Measurements from ENCODE around the gene GABPB2. TPM values are rescaled to one million over a fixed set of nuclear protein-coding genes. Genes with fewer than 3 reads are reported as not detected.
"Not testable (repeated sequence)": the region's sequence is repeated elsewhere in the genome, so short reads cannot be mapped to it uniquely, and the experiment has no call there.

The GABPB2 gene
- total RNA-seq, 2 experiments from 2014 or later, result 24.5 to 25.9 TPM

DNA sequence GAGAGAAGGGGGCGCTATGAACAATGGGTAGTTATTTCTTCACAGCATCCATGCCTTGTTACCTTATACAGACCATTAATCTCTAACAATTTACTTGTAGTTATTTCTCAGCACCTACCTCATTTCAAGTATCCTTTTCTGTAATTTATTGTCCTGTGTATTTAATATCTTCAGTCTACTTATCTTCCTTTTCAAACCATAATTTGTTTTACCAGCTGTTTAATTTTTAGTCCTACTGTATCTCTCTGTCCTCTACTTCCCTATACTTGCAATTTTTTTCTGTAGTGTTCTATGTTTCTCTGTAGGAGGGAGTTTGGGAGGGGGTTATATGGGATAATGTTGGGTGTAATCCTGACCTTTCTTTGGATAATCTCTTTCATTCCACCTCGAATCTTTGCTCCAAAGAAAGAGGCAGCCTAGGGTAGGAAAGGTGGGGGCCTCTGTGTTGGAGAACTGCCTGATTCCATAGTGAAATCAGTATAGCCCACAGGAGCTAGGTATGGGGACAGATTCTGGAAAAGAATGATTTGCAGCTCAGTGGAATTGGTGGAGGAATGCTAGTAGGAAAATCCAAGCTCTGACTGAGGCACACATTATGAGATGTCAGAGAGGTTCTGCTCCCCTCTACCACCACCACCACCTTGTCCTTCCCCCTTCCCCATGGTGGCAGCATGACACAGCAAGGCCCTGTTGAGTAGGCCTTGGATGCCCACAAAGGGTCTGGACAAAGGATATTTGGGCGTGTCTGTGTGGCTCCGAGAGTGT is 9.7 kb upstream of the GABPB2 start:
- Mint-ChIP-seq H3K36me3 (ENCODE audit: low read depth) (peaks cover 41% of the 10 kb centered on the region), H3K27me3 (no peaks in the 10 kb centered on the region), H3K4me1 (peaks cover 36% of the 10 kb centered on the region), H3K4me3 (peak overlapping the region; percentile 97), H3K27ac (peak overlapping the region; percentile 13), H3K9me3 (no peaks in the 10 kb centered on the region)
- POLR2A ChIA-PET, result interaction anchor here (1.1 to 9.3 kb wide), 5 partner anchors 8 to 97 kb away, joined by 6 to 148 read pairs (median 65); partner anchors contain the start of genes C1orf56, GABPB2, MINDY1 and TNFAIP8L2
- CTCF ChIA-PET, result interaction anchor here (1.1 to 7.4 kb wide), 6 partner anchors 10 to 151 kb away, joined by 3 to 48 read pairs (median 7); partner anchors contain the start of genes C1orf56 and GABPB2
- DNase-seq, result no peak

DNA sequence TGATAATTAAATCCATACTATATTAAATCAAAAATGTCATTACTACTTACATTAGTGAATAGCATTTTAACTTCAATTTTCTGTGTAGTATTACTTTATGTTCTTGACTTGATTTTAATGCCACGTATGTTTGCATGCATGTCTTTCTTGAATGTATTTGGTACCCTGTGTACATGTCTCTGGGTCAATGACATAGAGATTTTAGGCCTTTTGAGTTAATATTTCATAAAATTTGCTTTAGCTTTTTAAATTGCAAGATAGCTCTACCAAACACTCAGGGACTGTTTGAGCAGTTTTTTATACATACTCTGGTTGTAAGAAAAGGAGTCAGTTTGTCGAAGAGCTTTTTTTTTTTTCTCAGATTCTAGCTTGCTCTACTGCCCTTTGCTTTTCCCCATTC is 8.9 kb upstream of the GABPB2 start:
- no peaks in the 10 kb centered on the region for H3K9me3 Mint-ChIP-seq
- no peak for DNase-seq
- no peak overlapping the region for H3K27ac Mint-ChIP-seq
- no peaks in the 10 kb centered on the region for H3K27me3 Mint-ChIP-seq
- no peak overlapping the region for H3K4me3 Mint-ChIP-seq
- ChIA-PET POLR2A (interaction anchor here (0.7 to 9.3 kb wide), 3 partner anchors 10 to 68 kb away, joined by 3 to 148 read pairs (median 129); partner anchors contain the start of genes C1orf56 and GABPB2), CTCF (interaction anchor here (0.5 to 7.4 kb wide), 7 partner anchors 9 to 128 kb away, joined by 3 to 48 read pairs (median 3); partner anchors contain the start of genes C1orf56, GABPB2 and VPS72)
- H3K36me3 Mint-ChIP-seq (ENCODE audit: low read depth), result peaks cover 33% of the 10 kb centered on the region
- H3K4me1 Mint-ChIP-seq, result peaks cover 27% of the 10 kb centered on the region

DNA sequence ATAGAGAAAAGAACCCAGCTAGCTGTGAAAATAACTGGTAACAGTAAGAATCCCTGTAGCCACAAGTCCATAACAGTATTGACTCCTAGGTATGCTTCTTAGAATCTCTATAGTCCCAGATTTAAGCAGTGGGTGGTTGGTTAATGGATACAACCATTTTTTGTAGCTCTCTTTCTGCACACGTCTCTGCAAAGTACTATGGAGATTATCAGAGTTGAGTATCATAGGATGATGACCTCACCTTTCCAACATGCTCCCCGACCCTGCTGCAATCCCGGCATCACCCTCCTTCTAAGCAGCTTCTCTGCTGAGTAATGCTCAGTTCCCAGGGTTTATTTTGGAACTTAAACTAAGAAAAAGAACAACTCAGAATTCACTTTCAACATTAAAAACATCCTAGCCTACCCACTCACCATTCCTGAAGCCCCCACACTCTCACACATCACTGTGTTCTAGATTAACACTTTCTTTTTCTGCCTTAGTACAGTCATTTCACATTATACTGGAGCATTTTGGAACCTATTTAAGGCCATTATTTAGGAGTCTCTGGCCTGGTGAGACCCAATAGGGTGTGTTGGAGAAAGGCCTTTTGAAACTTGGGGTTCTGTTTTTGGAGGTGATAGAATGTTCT is 7.7 kb upstream of the GABPB2 start:
- DNase-seq, result no peak
- no peaks in the 10 kb centered on the region for H3K9me3 Mint-ChIP-seq
- H3K4me3 Mint-ChIP-seq, result no peak overlapping the region
- CTCF ChIA-PET, result interaction anchor here (0.5 to 2.8 kb wide), 3 partner anchors 8 to 147 kb away, joined by 3 to 20 read pairs (median 11); partner anchors contain the start of gene GABPB2
- H3K36me3 Mint-ChIP-seq (ENCODE audit: low read depth), result peaks cover 27% of the 10 kb centered on the region
- H3K4me1 Mint-ChIP-seq, result peaks cover 21% of the 10 kb centered on the region
- H3K27ac Mint-ChIP-seq, result no peak overlapping the region
- H3K27me3 Mint-ChIP-seq, result no peaks in the 10 kb centered on the region
- POLR2A ChIA-PET, result interaction anchor here (1.1 to 9.3 kb wide), 3 partner anchors 9 to 95 kb away, joined by 3 to 148 read pairs (median 129); partner anchors contain the start of genes C1orf56 and GABPB2

GRCh38 chr1:151065089-151065645 is 5.4 kb upstream of the GABPB2 start:
- H3K9me3 Mint-ChIP-seq, result no peaks in the 10 kb centered on the region
- H3K4me3 Mint-ChIP-seq, result no peak overlapping the region
- H3K4me1 Mint-ChIP-seq, result peaks cover 27% of the 10 kb centered on the region
- ChIA-PET POLR2A (interaction anchor here (0.7 to 1.4 kb wide), 3 partner anchors 10 to 17 kb away, joined by 3 to 5 read pairs (median 4); partner anchors contain the start of gene C1orf56), CTCF (no interaction called here)
- H3K27me3 Mint-ChIP-seq, result no peaks in the 10 kb centered on the region
- no peak for DNase-seq
- peaks cover 11% of the 10 kb centered on the region for H3K36me3 Mint-ChIP-seq (ENCODE audit: low read depth)
- no peak overlapping the region for H3K27ac Mint-ChIP-seq

DNA sequence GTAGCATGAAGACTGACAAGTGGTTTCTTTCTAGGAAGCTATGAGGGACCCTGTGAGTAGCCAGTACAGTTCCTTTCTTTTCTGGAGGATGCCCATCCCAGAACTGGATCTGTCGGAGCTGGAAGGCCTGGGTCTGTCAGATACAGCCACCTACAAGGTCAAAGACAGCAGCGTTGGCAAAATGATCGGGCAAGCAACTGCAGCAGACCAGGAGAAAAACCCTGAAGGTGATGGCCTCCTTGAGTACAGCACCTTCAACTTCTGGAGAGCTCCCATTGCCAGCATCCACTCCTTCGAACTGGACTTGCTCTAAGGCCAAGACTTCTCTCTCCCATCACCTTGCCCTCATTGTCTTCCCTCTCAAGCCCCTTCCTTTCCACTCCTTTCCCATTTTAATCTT is 3.4 kb upstream of the GABPB2 start:
- Mint-ChIP-seq H3K27ac (no peak overlapping the region), H3K4me1 (peaks cover 26% of the 10 kb centered on the region), H3K9me3 (no peaks in the 10 kb centered on the region), H3K27me3 (no peaks in the 10 kb centered on the region), H3K4me3 (no peak overlapping the region), H3K36me3 (ENCODE audit: low read depth) (peaks cover 17% of the 10 kb centered on the region)
- ChIA-PET CTCF (interaction anchor here (0.9 to 1.6 kb wide), 2 partner anchors 20 to 89 kb away, joined by 4 to 5 read pairs; partner anchors contain the start of genes C1orf56 and TNFAIP8L2), POLR2A (interaction anchor here (0.9 to 1.1 kb wide), 2 partner anchors 9 to 89 kb away, joined by 3 to 4 read pairs; partner anchors contain the start of gene TNFAIP8L2)
- no peak for DNase-seq

DNA sequence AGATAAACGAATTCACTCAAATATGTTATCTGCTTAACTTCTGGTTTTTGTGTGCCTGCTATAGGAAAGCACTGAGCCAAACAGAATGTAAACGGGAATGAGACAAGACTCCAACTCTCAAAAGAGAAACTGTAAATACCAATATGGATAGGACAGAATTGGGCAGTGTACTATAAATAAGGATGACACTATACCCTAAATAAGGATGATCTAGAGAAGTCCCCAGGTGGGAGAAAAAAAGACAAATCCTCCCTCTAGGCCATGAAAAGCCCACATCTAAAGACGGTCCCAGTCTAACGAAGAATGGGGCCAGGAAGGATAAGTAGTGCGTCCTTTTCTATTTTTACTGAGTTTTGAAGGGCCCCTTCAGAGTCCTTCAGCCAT is 1.5 kb upstream of the GABPB2 start:
- H3K4me3 Mint-ChIP-seq, result peak overlapping the region; percentile 98
- ChIA-PET CTCF (interaction anchor here (1.3 kb wide), 2 partner anchors 10 to 44 kb away, joined by 4 to 5 read pairs; partner anchors contain the start of gene CDC42SE1), POLR2A (interaction anchor here (1.1 to 5.2 kb wide), 3 partner anchors 9 to 11 kb away, joined by 6 to 129 read pairs (median 15); partner anchors contain the start of genes CDC42SE1 and MLLT11)
- H3K27ac Mint-ChIP-seq, result peak overlapping the region; percentile 24
- no peak for DNase-seq
- no peaks in the 10 kb centered on the region for H3K9me3 Mint-ChIP-seq
- H3K27me3 Mint-ChIP-seq, result no peaks in the 10 kb centered on the region
- H3K36me3 Mint-ChIP-seq (ENCODE audit: low read depth), result peaks cover 28% of the 10 kb centered on the region
- peaks cover 31% of the 10 kb centered on the region for H3K4me1 Mint-ChIP-seq

- no peaks in the 10 kb centered on the region for H3K9me3 Mint-ChIP-seq
- no peak for DNase-seq
- ChIA-PET POLR2A (interaction anchor here (1.1 to 5.2 kb wide), 5 partner anchors 14 to 86 kb away, joined by 3 to 129 read pairs (median 9); partner anchors contain the start of genes C1orf56, CDC42SE1, MLLT11 and TNFAIP8L2), CTCF (interaction anchor here (0.8 to 4.1 kb wide), 12 partner anchors 10 to 209 kb away, joined by 3 to 23 read pairs (median 8); partner anchors contain the start of genes CDC42SE1, MINDY1, MLLT11 and TNFAIP8L2)
- peak overlapping the region; percentile 99 for H3K27ac Mint-ChIP-seq
- peaks cover 31% of the 10 kb centered on the region for H3K4me1 Mint-ChIP-seq
- H3K27me3 Mint-ChIP-seq, result no peaks in the 10 kb centered on the region
- H3K4me3 Mint-ChIP-seq, result no peak overlapping the region
- H3K36me3 Mint-ChIP-seq (ENCODE audit: low read depth), result peaks cover 33% of the 10 kb centered on the region
These were observed 1.7 kb downstream of the GABPB2 start for GRCh38 chr1:151072224-151072623.

- H3K4me1 Mint-ChIP-seq, result no peaks in the 10 kb centered on the region
- no peak overlapping the region for H3K27ac Mint-ChIP-seq
- H3K4me3 Mint-ChIP-seq, result no peak overlapping the region
- H3K27me3 Mint-ChIP-seq, result no peaks in the 10 kb centered on the region
- DNase-seq, result no peak
- peaks cover 4% of the 10 kb centered on the region for H3K36me3 Mint-ChIP-seq (ENCODE audit: low read depth)
- POLR2A ChIA-PET, result interaction anchor here (0.8 to 2.2 kb wide), 2 partner anchors 14 to 29 kb away, joined by 3 to 5 read pairs; no protein-coding TSS in a partner anchor
- CTCF ChIA-PET, result interaction anchor here (1.3 to 2.9 kb wide), 4 partner anchors 14 to 169 kb away, joined by 3 to 16 read pairs (median 6); no protein-coding TSS in a partner anchor
- no peaks in the 10 kb centered on the region for H3K9me3 Mint-ChIP-seq
These were observed 15.5 kb downstream of the GABPB2 start for GRCh38 chr1:151085953-151086559.

GRCh38 chr1:151097426-151097825 is 26.9 kb downstream of the GABPB2 start:
- H3K36me3 Mint-ChIP-seq (ENCODE audit: low read depth); H3K27me3 Mint-ChIP-seq; H3K9me3 Mint-ChIP-seq; POLR2A ChIA-PET; H3K4me1 Mint-ChIP-seq; H3K4me3 Mint-ChIP-seq; H3K27ac Mint-ChIP-seq; DNase-seq: not testable (repeated sequence)
- CTCF ChIA-PET, result interaction anchor here (2.9 to 9.7 kb wide), 2 partner anchors 57 to 73 kb away, joined by 9 to 267 read pairs; partner anchors contain the start of gene TNFAIP8L2

- H3K27ac Mint-ChIP-seq, result no peak overlapping the region
- H3K4me1 Mint-ChIP-seq, result no peaks in the 10 kb centered on the region
- H3K36me3 Mint-ChIP-seq (ENCODE audit: low read depth), result peaks cover 4% of the 10 kb centered on the region
- no peaks in the 10 kb centered on the region for H3K27me3 Mint-ChIP-seq
- DNase-seq, result no peak
- H3K9me3 Mint-ChIP-seq, result no peaks in the 10 kb centered on the region
- ChIA-PET CTCF (interaction anchor here (2.9 to 9.7 kb wide), 3 partner anchors 57 to 154 kb away, joined by 9 to 267 read pairs (median 40); partner anchors contain the start of gene TNFAIP8L2), POLR2A (no interaction called here)
- H3K4me3 Mint-ChIP-seq, result no peak overlapping the region
These were observed 27.6 kb downstream of the GABPB2 start for GRCh38 chr1:151098126-151098525.

DNA sequence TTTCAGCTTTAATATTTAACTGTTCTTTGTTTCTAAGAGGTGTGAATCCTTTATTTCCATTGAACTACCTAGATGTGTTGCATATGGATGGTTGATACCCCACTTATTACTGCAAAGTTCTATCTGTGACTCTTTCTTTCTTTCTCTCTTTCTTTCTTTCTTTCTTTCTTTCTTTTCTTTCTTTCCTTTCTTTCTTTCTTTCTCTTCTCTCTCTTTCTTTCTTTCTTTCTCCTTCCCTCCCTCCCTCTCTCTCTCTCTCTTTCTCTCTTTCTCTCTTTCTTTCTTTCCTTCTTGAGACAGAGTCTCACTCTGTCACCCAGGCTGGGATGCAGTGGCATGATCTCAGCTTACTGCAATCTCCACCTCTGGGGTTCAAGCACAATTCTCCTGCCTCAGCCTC is 34.1 kb downstream of the GABPB2 start:
- no peak for DNase-seq
- H3K4me1 Mint-ChIP-seq, result no peaks in the 10 kb centered on the region
- H3K27me3 Mint-ChIP-seq, result no peaks in the 10 kb centered on the region
- H3K4me3 Mint-ChIP-seq, result no peak overlapping the region
- CTCF ChIA-PET, result interaction anchor here (1.5 to 9.7 kb wide), 3 partner anchors 50 to 236 kb away, joined by 3 to 267 read pairs (median 4); partner anchors contain the start of gene TNFAIP8L2
- no peaks in the 10 kb centered on the region for H3K9me3 Mint-ChIP-seq
- POLR2A ChIA-PET, result interaction anchor here (1.0 kb wide), 1 partner anchor 38 kb away, joined by 3 read pairs; no protein-coding TSS in a partner anchor
- no peak overlapping the region for H3K27ac Mint-ChIP-seq
- H3K36me3 Mint-ChIP-seq (ENCODE audit: low read depth), result peaks cover 7% of the 10 kb centered on the region

All from activated CD4-positive, alpha-beta memory T cell treated with anti-CD3 and anti-CD28 coated beads, Interleukin-2, amount 10 ng/mL, durations not matched to agents 7 days and 5 days (primary cell).